Right lobe of liver (tissue), 6 donors: ENCODE data around the gene ARHGAP12. TPM values are rescaled to one million over a fixed set of nuclear protein-coding genes. Genes with fewer than 3 reads are reported as not detected.
A peak's percentile ranks its signal among the peaks of the same experiment; 100 is the strongest.

ENCODE experiments used
- ATAC-seq, 4 donors: fragments of 200-7000 bp; cut with Tn5 transposase; one replicate each; pipeline ENCODE4 v1.9.1; 2020; ENCODE audit warnings: mild to moderate bottlenecking in 4 of 4, moderate library complexity in 4 of 4
- DNase-seq, 3 donors: peaks; one replicate each; pipeline ENCODE4 v3.0.0-alpha.2; 2020
- H3K27ac ChIP-seq, 3 donors: fragments of 200-600 bp; one replicate each; pipeline ENCODE4 v1.8.0; 2022
- H3K27me3 ChIP-seq, 2 donors: fragments of 200-600 bp; one replicate each; pipeline ENCODE4 v1.8.0; 2022
- H3K36me3 ChIP-seq, 4 donors: fragments of 200-600 bp; sonication (generic) in 1 of 4; one replicate each; pipeline versions ENCODE4 v1.5.1 to v1.8.0; 2017 to 2022; ENCODE audit warnings: control low read depth in 1 of 4
- H3K4me1 ChIP-seq, 4 donors: fragments of 200-600 bp; sonication (generic) in 1 of 4; one replicate each; pipeline versions ENCODE4 v1.5.1 to v1.8.0; 2017 to 2022; ENCODE audit warnings: control low read depth in 1 of 4
- H3K4me3 ChIP-seq, 3 donors: fragments of 200-600 bp; one replicate each; pipeline ENCODE4 v1.8.0; 2022
- H3K9me3 ChIP-seq, 4 donors: fragments of 200-600 bp; sonication (generic) in 1 of 4; one replicate each; pipeline versions ENCODE4 v1.5.1 to v1.8.0; 2017 to 2022; ENCODE audit warnings: control low read depth in 1 of 4
- POLR2A ChIP-seq: fragments of 450-650 bp; IDR thresholded peaks from one replicate; pipeline ENCODE4 v1.6.1; 2017; ENCODE audit warnings: antibody characterized with exemption, mild to moderate bottlenecking
- WGBS: methylation state at CpG from one replicate; pipeline ENCODE4 v1.1.6; 2018; ENCODE audit warnings: low coverage, low lambda C conversion rate; ENCODE audit not compliant: insufficient coverage; ENCODE audit errors: missing lambda C conversion rate; 5-methylcytosine and 5-hydroxymethylcytosine counted together
- intact Hi-C, 2 donors: fragments of 100-400 bp; cut with DNase I; formaldehyde crosslinking; loops; one replicate each; pipeline versions ENCODE4 v1.11.2 to v1.14.1; 2022
- total RNA-seq, 6 experiments: library from RNA; depleted of rRNA in 2 of 6; stranded (reverse); fragments of >200 nt in 2 of 6; fragmentation: NEBNext Ultra II Directional in 3 of 6; extraction: Animal tissue kit (Norgen Biotek cat#: 25700) in 3 of 6; gene quantifications; one replicate each; pipeline versions ENCODE4 v1.1.0 to v1.2.4, GENCODE V29; 2016 to 2023
- TF ChIP-seq, protein P1 (sequence below), 4 donors: fragments of 200-600 bp in 3 of 4; fragments of 450-650 bp in 1 of 4; IDR thresholded peaks; one replicate each; pipeline versions ENCODE4 v1.5.1 to v1.8.0; 2016 to 2022; ENCODE audit warnings: antibody characterized with exemption in 4 of 4, mild to moderate bottlenecking in 2 of 4
- donor health status: DM: no; HTN: yes; CAD: no.
- donor health status: DM: no; HTN: no; CAD: no.
- donor health status: DM: no; HTN: no; CAD: no.
- donor health status: DM: no; HTN: yes; CAD: no.
- donor health status: DM: no; HTN: yes; CAD: no.

Gene ARHGAP12
- total RNA-seq, 6 experiments from 2014 or later: 12.1 to 24.8 (median 17.6) TPM

GRCh38 chr10:31820096-31820495 lies 108.5 kb downstream of the ARHGAP12 start:
- Histone ChIP-seq H3K9me3 (no peaks in the 10 kb centered on the region), H3K4me3 (no peak overlapping the region), H3K4me1 (no peaks in the 10 kb centered on the region), H3K27me3 (no peaks in the 10 kb centered on the region), H3K36me3 (no peaks in the 10 kb centered on the region), H3K27ac (no peak overlapping the region)
- intact Hi-C loops: no loop called here
- TF ChIP-seq, protein P1, sequence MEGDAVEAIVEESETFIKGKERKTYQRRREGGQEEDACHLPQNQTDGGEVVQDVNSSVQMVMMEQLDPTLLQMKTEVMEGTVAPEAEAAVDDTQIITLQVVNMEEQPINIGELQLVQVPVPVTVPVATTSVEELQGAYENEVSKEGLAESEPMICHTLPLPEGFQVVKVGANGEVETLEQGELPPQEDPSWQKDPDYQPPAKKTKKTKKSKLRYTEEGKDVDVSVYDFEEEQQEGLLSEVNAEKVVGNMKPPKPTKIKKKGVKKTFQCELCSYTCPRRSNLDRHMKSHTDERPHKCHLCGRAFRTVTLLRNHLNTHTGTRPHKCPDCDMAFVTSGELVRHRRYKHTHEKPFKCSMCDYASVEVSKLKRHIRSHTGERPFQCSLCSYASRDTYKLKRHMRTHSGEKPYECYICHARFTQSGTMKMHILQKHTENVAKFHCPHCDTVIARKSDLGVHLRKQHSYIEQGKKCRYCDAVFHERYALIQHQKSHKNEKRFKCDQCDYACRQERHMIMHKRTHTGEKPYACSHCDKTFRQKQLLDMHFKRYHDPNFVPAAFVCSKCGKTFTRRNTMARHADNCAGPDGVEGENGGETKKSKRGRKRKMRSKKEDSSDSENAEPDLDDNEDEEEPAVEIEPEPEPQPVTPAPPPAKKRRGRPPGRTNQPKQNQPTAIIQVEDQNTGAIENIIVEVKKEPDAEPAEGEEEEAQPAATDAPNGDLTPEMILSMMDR (IDR thresholded peaks at IDR 0.05): no peak
- no peak for TF ChIP-seq POLR2A
- ATAC-seq (no peak), DNase-seq (no peak)

DNA sequence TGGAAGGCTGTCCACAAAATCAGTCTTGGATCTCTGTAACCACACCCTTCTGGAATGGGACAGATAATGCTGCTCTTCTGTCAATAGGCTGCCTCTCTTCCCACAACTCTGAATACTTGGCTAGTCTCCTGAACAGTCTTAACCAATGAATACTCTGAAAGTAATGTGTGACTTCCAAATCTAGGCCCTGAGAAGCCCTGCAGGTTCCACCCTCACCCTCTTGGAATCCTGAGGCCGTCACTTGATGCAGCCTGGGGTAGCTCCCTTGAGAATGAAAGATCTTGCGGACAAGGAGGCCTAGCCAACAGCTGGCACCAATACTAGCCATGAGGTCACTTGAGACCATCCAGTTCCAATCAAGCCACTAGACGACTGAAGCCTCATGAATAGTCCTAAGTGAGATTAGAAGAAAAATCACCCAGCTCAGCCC lies 109.2 kb downstream of the ARHGAP12 start:
- DNase-seq: no peak
- TF ChIP-seq, protein P1 (IDR thresholded peaks at IDR 0.05): no peak
- no peak for TF ChIP-seq POLR2A
- no peaks in the 10 kb centered on the region for H3K9me3 ChIP-seq
- no peaks in the 10 kb centered on the region for H3K4me1 ChIP-seq
- intact Hi-C loops: no loop called here
- H3K27ac ChIP-seq: no peak overlapping the region
- 88% methylated on average over 1 of the region's 3 CpGs for WGBS
- no peaks in the 10 kb centered on the region for H3K36me3 ChIP-seq
- H3K27me3 ChIP-seq: no peaks in the 10 kb centered on the region
- H3K4me3 ChIP-seq: no peak overlapping the region
- no peak for ATAC-seq

DNA sequence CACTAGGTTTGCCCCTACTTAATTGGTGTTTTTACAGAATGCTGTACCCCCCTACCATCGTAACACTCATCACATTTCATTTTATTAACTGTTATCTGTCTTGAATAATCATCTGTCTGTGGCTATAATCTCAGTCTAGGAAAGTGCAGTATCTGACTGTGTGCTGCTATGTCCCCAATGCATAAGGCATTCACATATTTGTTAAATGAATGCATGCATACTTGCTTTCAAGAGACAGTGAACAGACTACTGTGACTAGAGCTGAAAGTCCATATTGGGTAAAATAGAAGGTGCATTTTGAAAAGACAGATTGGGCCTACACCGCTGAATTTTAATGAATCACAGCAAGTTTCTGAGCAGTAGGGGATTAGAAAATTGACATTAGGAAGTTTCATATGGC lies 112.3 kb downstream of the ARHGAP12 start:
- Histone ChIP-seq H3K36me3 (no peaks in the 10 kb centered on the region), H3K9me3 (no peaks in the 10 kb centered on the region), H3K27me3 (no peaks in the 10 kb centered on the region), H3K4me1 (no peaks in the 10 kb centered on the region), H3K27ac (no peak overlapping the region), H3K4me3 (no peak overlapping the region)
- TF ChIP-seq POLR2A: no peak
- TF ChIP-seq, protein P1 (IDR thresholded peaks at IDR 0.05): no peak
- intact Hi-C loops: no loop called here
- DNase-seq (no peak), ATAC-seq (no peak)
- 80% methylated on average over 2 of the region's 2 CpGs for WGBS

GRCh38 chr10:31808258-31809218 lies 120.1 kb downstream of the ARHGAP12 start:
- intact Hi-C loops: no loop called here
- Histone ChIP-seq H3K4me1 (no peaks in the 10 kb centered on the region), H3K27ac (peak overlapping the region in 1 of 3 donors; percentile 23), H3K4me3 (no peak overlapping the region), H3K36me3 (peaks cover 0 to 9% (median 2%) of the 10 kb centered on the region in 4 donors), H3K9me3 (no peaks in the 10 kb centered on the region), H3K27me3 (no peaks in the 10 kb centered on the region)
- DNase-seq (no peak), ATAC-seq (peak; percentile 73 to 85 (median 79))
- WGBS: 46% methylated on average over 6 of the region's 6 CpGs
- TF ChIP-seq, protein P1 (IDR thresholded peaks at IDR 0.05): peak; percentile 56 to 65 (median 60)
- TF ChIP-seq POLR2A: no peak
